NCI-H774 (cell line): Measurements from ENCODE around the gene PCK1.

ENCODE experiments used
- DNase-seq: peaks from one replicate; lab custom pipeline; 2025; lab: John Stamatoyannopoulos, UW

The PCK1 gene

DNA sequence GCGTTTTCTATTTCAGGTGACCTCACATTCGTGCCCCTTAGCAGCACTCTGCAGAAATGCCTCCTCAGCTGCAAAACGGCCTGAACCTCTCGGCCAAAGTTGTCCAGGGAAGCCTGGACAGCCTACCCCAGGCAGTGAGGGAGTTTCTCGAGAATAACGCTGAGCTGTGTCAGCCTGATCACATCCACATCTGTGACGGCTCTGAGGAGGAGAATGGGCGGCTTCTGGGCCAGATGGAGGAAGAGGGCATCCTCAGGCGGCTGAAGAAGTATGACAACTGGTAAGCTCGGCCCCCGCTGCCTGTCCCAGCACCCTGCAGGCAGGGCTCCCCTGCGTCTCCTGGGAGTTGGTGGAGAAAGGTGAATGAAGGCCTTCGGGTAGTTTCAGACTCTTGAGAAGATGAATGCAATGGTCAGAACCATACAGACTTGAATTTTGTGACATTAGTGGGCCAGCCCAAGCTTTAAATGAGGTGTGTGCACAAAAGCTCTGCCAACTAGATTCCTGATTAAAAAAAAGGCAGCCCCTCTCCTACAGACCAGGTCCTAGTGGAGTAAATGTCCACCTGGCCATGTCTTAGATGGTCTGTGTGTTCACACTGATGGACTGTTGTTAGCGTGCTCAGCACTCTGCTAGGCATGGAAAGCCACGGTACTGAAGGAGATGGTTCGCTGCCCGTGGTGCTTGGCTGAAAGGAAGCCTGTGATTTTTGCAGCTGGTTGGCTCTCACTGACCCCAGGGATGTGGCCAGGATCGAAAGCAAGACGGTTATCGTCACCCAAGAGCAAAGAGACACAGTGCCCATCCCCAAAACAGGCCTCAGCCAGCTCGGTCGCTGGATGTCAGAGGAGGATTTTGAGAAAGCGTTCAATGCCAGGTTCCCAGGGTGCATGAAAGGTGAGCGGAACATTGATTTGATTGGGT, 708 bp downstream of the PCK1 start:
- DNase-seq = no peak

DNA sequence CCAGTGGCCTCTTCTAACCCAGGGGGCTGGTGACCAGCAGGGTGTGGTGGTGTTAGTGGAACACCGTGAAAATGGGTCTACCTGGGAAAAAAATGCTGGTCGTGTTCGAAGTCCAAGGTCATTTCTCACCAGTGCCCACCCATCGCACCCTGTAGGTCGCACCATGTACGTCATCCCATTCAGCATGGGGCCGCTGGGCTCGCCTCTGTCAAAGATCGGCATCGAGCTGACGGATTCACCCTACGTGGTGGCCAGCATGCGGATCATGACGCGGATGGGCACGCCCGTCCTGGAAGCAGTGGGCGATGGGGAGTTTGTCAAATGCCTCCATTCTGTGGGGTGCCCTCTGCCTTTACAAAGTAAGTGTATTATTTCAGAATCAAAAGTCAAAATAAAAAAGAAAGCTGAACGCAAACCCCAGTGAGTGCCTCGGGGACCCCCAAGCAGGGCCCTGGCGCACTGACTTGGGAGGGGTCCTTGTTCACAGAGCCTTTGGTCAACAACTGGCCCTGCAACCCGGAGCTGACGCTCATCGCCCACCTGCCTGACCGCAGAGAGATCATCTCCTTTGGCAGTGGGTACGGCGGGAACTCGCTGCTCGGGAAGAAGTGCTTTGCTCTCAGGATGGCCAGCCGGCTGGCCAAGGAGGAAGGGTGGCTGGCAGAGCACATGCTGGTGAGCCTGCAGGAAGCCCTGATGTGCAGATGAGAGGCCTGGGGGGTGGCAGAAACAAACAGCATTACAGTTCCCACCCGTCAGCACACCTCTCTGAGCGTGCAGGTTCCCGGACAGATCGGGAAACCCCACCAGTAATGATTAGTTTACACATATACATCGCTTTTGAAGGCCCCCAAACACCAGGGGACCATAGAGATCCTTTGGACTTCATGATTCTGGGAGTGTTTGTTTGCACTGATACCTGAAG, 1.9 kb downstream of the PCK1 start:
- DNase-seq = no peak

DNA sequence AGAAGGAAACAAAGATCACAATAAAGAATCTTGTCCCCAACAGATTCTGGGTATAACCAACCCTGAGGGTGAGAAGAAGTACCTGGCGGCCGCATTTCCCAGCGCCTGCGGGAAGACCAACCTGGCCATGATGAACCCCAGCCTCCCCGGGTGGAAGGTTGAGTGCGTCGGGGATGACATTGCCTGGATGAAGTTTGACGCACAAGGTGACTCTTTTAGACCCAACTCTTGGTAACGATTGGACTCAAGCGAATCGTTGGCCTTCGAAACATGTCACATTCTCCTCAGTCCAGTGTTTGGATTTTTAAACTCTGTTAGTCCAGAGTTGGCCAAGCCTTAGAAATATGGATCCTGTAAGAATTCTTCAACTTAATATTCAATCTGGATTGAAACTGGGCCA, 2.6 kb downstream of the PCK1 start:
- DNase-seq = no peak

DNA sequence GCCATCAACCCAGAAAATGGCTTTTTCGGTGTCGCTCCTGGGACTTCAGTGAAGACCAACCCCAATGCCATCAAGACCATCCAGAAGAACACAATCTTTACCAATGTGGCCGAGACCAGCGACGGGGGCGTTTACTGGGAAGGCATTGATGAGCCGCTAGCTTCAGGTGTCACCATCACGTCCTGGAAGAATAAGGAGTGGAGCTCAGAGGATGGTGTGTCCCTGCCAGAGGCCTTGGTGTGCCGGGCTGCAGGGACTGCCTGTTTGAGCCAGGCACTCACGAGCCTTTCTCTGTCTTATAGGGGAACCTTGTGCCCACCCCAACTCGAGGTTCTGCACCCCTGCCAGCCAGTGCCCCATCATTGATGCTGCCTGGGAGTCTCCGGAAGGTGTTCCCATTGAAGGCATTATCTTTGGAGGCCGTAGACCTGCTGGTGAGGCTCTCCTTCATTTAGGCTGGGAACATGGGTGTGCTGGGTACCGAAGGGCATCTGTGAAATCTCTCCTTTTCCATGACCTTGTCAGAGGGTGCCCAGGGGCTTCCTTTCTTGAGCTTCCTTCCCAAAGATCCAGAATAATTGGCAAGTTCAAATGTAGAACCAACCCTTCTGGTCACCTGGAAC, 3.4 kb downstream of the PCK1 start:
- no peak for DNase-seq

DNA sequence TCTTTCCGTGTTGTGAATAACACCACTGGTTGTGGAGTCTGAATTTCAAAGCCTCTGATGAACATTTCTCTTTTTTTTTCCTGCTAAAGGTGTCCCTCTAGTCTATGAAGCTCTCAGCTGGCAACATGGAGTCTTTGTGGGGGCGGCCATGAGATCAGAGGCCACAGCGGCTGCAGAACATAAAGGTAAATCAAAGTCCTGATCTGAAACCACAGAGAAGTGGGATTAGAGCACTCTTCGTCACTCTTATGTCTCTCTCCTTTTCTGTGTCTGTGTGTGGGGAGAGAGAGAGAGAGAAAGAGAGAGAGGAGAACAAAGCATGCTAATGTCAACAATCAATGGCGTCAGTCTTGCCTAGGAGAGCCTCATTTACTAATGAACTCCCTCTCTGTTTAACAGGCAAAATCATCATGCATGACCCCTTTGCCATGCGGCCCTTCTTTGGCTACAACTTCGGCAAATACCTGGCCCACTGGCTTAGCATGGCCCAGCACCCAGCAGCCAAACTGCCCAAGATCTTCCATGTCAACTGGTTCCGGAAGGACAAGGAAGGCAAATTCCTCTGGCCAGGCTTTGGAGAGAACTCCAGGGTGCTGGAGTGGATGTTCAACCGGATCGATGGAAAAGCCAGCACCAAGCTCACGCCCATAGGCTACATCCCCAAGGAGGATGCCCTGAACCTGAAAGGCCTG, 4.2 kb downstream of the PCK1 start:
- no peak for DNase-seq

DNA sequence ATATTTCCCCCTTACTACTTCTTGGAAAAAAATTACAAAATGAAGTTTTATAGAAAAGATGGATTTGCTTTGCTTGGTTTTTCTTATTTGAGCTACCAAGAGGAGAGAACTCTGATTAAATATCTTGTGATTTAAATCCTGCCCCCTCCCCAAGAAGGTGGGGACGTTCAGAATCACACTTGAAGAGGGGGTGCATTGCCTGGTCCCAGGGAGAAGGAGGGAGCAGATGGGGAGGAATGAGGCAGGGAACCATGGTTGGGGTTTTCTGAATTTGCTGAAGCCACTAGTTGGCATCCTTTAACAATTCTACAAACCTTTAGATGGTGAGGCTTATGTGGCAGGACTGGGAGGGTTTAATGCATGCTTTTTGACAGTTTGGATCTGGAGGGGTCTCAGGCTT, 5.5 kb downstream of the PCK1 start:
- no peak for DNase-seq

DNA sequence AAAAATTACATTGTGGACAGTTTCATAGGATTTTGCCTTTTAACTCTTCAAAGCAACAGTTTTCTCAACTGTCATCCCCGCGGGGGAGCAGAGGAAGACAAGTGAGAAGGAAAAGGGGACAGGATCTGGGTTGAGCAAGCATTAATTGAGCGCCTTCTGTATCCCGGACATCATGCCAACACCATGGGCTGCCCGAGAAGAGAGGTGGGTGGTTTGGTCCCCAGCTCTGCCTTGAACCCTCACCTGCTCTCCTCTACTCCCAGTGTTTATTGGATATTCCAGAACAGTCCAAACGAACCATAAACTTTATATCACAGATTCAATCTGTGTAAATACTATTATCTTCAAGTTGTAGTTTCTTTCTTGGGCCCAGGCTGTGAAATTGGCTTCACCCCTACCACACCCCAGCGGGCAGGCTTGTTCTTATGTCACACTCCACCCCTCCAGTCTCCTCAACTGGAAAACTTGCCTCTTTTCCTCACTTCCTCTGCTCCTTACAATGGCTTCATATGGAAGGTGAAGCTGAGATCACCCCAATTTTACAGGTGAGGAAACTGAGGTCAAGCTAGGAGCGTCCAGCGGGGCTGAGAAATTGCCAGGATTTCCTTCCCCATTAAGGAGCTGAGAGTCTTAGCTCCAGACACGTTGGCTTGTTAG, 6.0 kb downstream of the PCK1 start:
- DNase-seq = no peak

DNA sequence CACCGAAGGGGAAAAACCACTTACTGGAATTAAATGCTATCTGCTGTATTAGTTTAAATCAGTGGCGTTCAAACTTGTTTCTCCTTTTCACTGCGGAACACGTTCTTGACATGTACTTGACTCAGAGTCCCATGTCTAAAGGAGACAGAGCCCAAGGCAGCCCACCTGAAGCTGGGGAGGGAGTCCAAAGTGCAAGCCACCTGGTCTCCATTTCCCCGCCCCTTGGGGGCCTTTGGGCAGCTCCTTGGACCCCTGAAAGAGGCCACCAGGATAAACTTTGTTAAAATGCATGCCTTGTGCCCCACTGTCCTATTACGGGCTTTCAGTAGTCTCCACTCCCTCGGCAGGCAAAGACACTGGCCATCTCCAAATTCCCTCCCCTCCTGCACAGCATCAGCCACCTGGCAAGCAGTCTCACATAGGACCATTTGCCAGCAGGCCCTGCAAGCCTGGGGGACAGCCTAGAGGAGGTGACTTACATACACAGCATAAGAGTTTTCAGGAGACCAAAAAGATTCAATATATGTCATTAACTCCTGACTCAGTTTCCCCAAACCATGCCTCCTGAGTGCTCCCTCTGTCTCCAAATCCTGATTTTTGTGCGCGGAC, 6.7 kb downstream of the PCK1 start:
- no peak for DNase-seq

DNA sequence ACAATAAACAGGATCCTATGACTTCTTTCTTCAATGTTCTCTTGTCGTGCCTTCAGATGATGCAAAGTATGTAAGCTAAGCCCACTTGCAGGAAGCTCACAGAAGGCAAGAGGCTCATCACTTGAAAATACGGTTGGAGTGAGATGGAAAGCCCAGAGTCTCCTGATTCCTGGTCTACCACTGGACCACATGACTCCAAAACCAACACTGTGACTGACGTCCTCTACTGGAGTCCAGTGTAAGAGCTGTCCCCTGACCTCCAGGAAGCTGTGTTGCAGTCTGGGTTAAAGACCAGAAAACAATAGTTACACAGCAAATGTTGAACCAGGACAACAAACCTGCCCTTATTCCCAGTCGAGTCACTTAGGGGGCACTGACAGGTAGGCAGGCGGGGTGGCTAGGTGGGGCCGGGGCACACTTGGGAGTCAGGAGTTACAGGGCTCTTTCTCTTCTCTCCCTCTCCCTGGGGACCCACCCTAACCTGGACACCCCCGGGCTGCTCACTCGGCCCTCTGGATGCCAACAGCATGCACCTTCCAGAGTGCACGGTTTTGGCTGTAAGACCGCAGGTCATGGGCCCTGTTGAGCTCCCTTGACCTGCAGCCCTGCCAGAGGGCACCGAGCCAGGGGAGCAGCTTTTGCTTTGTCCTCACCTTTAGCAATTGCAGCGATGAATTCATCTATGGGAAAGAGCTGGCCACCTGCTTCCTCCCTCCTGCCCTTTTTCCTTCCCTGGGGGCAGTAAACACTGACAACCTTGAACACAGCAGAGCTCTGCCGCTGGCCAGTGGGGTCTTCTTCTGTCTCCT, 7.4 kb downstream of the PCK1 start:
- no peak for DNase-seq

DNA sequence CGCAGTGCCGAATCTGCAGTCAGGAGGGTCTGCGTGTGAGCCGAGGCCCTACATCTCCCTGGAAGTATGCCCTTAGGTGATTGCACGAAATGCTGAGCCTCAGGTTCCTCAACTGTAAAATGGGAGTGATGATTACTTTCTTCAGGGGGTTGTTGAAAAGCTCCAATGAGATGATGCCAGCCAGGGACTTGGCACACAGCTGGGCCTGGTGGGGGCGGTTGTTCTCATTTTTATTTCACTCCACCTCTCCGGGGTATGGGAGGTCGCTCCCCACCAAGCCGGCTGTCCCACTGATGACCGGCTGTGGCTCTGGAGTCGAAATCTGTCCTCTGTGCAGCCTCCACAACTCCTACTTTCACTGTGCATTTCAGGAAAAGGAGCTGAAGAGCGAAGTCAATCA, 8.1 kb downstream of the PCK1 start:
- DNase-seq = no peak

DNA sequence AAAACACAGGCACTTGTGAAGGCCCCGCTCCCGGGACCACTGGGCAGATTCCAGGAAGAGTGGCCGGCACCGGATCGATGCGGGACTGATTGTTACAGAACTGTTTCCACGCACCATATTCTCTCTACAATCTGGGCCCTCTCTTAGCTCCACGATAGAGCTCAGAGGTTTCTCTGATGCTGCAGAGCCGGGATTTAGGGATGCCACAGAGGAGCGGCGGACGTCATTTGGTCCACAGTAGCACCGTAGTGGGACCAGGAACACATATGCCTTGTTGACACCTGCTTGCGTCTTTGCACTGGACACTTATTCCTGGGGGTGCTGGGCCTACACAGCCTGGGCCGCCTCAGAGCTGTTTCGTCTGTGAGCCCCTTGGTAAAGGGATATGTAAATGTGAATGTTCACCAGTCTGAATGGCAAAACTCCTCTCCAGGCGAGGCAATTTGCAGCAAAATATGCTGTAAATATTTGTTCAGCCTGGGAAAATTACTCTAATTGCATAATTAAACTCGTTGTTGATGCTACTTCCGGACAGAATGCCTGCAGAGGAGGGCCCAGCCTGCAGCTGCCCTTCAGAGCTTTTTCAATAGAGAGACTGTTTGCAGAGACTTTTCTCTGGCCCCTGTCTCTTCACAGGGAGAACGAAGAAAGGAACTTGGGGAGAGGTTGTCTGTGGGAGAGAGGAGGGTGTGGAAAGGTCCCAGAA, 9.4 kb downstream of the PCK1 start:
- peak; percentile 82 for DNase-seq

DNA sequence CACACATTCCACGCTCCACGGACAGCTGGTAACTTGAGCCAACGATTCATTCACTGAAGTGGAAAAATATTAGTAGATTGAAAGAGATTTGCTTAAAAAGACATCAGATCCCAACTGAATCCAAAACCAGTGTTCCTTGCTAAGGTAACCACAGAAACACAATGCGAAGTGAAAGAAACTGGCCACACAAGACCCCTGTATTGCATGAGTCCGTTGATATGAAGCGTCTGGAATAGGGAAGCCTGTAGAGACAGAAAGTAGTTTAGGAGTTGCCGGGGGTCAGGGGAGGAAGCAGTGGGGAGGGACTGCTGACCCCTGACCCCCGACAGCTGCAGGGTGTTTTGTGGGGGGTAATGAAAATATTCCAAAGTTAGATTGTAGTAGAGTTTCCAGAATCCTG, 10.0 kb downstream of the PCK1 start:
- no peak for DNase-seq

DNA sequence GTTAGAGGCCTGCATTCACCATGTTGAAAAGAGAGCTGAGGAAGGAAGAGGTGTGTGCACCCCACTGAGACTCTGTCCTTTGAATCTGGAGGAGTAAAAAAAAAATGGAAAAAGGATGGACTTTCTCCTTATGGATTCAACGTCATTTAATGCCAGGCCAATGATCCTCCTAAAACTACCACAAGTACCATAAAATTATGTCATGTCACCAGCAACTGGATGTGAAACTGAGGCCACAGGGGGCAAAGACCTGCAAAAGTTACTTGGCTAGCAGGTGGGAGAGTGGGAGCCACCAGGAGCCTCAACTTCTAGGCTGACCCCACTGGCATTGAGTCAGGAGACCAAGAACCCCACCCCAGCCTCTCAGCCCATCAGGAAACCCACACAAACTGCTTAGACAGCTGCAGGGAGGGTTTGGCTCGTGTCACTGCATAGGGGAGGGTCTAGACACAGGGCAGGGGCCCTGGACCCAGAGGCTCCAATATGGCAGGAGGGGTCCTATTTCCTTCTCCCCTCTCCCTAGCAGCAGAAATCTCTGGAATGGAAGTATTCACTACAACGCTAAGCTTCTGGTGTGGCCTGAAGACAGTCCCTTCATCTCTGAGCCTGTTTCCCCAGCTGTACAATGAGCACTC, 11.0 kb downstream of the PCK1 start:
- no peak for DNase-seq

DNA sequence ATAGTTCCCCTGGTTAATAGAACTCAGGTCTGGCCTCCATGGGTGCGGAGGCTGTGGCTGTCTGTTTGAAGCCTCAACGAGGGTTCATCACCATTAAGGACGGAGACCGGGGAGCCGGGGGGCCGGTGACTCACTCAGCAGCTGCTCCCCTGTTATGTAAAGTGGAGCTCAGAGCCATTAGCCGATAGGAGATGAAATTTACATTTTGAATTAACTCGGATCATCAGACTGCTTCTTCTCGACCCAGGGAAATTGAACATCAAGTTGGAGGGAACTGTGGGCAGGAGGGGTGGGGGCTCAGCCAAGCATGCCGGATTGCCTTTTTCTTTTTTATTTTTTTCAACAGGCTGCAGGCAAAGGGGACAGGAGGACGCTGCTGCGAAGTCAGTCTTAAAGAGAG, 12.3 kb downstream of the PCK1 start:
- no peak for DNase-seq

DNA sequence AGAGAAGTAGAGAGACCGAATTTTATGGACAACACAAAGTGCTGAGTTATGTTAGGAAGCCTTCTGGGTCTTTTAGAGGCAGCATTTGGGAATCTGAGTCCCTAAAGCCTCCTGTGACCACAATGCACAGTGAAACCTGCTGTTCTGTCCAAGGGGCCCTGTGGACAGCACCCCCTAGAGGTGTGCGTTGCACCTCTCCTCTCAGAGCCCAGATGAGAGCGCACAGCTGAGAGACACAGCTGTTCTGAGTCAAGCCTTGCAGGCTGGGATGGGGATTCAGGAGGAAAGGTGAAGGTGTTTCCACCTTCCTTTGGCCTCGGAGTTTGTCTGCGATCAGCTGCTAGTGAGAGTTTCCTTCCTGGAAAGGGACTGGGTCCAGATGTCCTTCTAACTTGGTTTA, 13.0 kb downstream of the PCK1 start:
- DNase-seq = no peak

DNA sequence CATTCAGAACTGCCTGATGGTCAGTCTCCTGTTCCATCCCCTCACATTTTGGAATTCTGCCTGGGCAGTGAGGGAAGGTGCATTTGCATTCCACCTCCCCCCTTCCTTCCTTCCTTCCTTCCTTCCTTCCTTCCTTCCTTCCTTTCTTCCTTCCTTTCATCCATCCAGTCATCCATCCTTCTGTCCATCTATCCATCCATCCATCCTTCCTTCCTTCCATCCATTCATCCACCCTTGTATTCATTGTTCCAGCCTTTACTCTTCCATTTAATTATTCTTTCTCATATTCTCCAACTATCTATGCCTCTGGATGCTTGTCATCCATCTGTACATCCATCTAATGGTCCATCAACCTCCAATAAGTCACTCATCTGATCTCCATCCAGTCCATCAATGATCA, 14.0 kb downstream of the PCK1 start:
- no peak for DNase-seq

DNA sequence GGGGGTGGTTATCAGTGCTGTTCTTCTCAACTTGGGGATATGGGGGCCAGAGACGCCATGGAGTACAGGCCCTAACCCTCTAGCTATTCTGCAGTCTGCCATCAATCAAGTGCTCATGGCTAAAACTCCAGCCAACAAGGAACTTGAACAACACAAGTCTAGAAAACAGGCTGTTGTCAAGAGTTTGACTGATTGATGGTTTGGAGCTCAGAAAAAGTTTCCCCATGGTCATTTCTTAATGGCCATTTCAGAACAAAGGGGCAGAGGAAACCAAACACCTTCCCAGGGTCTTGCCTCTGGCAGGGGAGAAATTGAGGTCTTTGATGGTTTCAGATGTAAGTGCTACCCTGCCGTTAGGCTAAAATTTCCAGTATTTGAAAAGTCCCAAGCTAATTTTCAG, 15.1 kb downstream of the PCK1 start:
- DNase-seq = no peak

DNA sequence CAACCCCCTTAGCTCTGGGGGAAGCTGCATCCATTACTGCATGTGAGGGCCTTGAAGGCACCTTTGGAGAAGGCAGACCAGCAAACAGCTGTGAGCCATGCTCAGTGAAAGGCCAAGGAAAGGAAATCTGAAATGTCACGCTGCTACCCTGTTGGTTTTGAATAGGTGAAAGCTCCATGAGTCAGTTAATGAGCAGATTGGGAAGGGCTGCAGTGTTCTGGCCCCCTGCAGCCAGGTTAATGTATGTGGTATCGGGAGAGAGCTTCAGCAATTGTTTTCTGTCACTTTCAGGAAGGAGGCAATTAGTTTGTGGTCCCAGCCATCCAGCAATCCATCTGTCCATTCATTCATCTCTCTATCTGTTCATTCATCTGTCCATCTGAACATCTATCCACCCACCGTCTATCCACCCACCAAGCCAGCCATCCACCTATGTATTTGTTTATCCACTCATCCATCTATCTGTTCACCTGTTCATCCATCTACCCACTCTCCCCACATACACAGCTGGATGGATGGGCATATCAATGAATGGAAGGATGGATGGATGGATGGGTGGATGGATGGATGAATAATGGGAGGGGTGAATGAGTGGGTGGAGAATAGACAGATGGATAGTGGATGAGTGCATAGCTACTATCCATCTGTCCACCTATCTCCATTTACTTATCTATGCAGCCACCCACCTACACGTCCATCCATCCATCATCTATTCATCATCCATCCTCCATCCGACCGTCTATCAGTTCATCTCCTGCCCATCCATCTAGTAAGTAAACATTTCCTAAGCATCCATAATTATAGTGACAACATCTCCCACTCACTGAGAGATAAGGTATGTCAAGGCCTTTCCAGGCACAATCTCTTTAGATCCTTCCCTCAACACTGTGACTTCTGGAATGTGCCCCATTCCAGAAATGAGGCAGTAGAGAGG, 16.0 kb downstream of the PCK1 start:
- no peak for DNase-seq
